Measurements from ENCODE around the gene COL2A1. TPM values are rescaled to one million over a fixed set of nuclear protein-coding genes. Genes with fewer than 3 reads are reported as not detected.

The COL2A1 gene
- total and polyA plus RNA-seq, 9 of the 15 experiments (the other 6 are each of a cell fraction or from before 2014, with no cell fraction given) = 0.46 TPM; not detected in 8

DNA sequence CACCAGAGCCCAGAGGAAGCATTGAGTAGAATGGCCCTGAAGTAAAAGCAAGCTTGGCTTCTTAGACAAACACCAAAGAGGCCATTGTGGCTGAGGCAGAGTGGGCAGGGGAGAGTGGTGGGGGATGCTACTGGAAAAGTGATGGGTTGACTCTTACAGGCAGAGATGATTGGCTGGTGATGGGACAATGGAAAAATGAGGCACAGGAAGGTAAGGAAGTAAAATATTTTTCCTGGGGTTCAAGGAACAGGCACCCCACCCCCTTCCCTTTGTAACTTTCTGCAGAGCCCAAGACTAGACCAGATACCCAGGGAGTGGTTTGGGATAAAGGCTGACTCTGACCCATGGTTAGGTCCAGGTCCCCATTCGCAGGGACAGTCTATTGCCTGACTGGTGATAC is 34.9 kb upstream of the COL2A1 start:
- Histone ChIP-seq H3K4me2 (ENCODE audit: insufficient read depth, low read length) (no peak overlapping the region), H3K27ac (ENCODE audit: extremely low read depth, low read depth, low read length) (no peak overlapping the region), H3K4me1 (replicated peaks in 1 of 2; ENCODE audit: control insufficient read depth in 2 of 2, insufficient read depth in 2 of 2, low read length in 2 of 2) (peaks cover 0 to 14% of the 10 kb centered on the region in 2 experiments; a peak in 4 of 5 replicates), H3K36me3 (ENCODE audit: control insufficient read depth, insufficient read depth, low read length) (peaks cover 17% of the 10 kb centered on the region; the same call in 1 of the 3 replicates), H3K79me2 (ENCODE audit: control insufficient read depth, insufficient read depth, low read length) (no peaks in the 10 kb centered on the region), H3K27me3 (ENCODE audit: control insufficient read depth in 2 of 2, insufficient read depth in 2 of 2, low read length in 2 of 2) (no peaks in the 10 kb centered on the region), H2AFZ (ENCODE audit: low read depth, low read length) (no peak overlapping the region), H3K9me1 (ENCODE audit: control insufficient read depth, insufficient read depth, low read length) (no peaks in the 10 kb centered on the region), H4K20me1 (replicated peaks; ENCODE audit: control insufficient read depth, insufficient read depth, low read length) (no peaks in the 10 kb centered on the region), H3K9me3 (replicated peaks; ENCODE audit: control insufficient read depth, insufficient read depth, low read depth, low read length) (no peaks in the 10 kb centered on the region), H3K4me3 (no peak overlapping the region), H3K9ac (ENCODE audit: insufficient read depth in 1 of 2, low read depth in 2 of 2, low read length in 2 of 2) (no peak overlapping the region)
- 67% methylated on average over 1 of the region's 1 CpG for WGBS (ENCODE audit: insufficient coverage, low coverage, missing lambda C conversion rate)
- CTCF ChIA-PET (ENCODE audit: low intra/inter-chr PET ratio) = no interaction called here
- no peak for DNase-seq (ENCODE audit: extremely low read depth in 1 of 4, low spot score in 3 of 4)
- BruUV-seq (replicated peaks) = no TSS peak
- in situ Hi-C loops (cut with MboI) = no loop called here
- no peak for ATAC-seq
- intact Hi-C loops (cut with micrococcal nuclease) = no loop called here
- TF ChIP-seq GATAD2A (IDR thresholded peaks at IDR 0.05) (no peak), FOXA3 (CRISPR knock-in tag; conservative IDR thresholded peaks at IDR 0.05 in 1 of 2, IDR thresholded peaks at IDR 0.05 in 1 of 2) (no peak), SAP30 (IDR thresholded peaks at IDR 0.05; ENCODE audit: borderline replicate concordance, insufficient read depth, low read depth, low read length, poor library complexity, severe bottlenecking) (no peak), NR2C1 (IDR thresholded peaks at IDR 0.05) (no peak), NR2C1 (tag; IDR thresholded peaks at IDR 0.05) (no peak), BRCA1 (IDR thresholded peaks at IDR 0.05) (no peak), BRCA1 (CRISPR knock-in tag; IDR thresholded peaks at IDR 0.05) (no peak), GABPB1 (CRISPR knock-in tag; IDR thresholded peaks at IDR 0.05) (no peak), SRSF1 (IDR thresholded peaks at IDR 0.05; ENCODE audit: low read depth, low read length) (no peak), ATF7 (IDR thresholded peaks at IDR 0.05) (no peak), RFX1 (IDR thresholded peaks at IDR 0.05) (no peak)
- TF ChIP-seq, protein P1, sequence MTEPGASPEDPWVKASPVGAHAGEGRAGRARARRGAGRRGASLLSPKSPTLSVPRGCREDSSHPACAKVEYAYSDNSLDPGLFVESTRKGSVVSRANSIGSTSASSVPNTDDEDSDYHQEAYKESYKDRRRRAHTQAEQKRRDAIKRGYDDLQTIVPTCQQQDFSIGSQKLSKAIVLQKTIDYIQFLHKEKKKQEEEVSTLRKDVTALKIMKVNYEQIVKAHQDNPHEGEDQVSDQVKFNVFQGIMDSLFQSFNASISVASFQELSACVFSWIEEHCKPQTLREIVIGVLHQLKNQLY (CRISPR knock-in tag; conservative IDR thresholded peaks at IDR 0.05) = no peak
- POLR2A ChIA-PET = no interaction called here
- no peak for FAIRE-seq
